Measurements from ENCODE around the gene LDLRAD3. TPM values are rescaled to one million over a fixed set of nuclear protein-coding genes. Genes with fewer than 3 reads are reported as not detected.

LDLRAD3 gene
- polyA plus RNA-seq, 1 of the 3 experiments (the other 2 are of a cell fraction) = 10.6 TPM

DNA sequence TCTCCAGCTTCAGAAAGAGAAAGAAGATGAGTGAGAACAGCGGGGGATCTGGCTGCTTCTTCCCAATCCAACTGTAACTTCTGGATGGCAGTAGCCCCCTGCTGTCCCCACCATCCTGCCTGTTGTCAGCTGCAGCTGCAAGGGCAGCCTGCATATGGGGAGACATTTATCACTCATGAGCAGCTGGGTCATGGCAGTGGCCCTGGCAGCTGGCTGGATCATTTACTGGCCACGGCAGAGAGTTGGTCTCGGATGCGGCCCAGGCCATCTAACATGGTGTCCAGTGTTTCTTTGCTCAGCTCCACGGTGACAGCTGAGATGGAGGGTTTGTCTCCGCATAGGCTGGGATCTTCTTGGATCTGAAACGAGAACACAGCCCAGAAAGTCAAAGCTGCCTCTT, 330.6 kb downstream of the LDLRAD3 start:
- Histone ChIP-seq H3K79me2 (ENCODE audit: insufficient read depth) (no peaks in the 10 kb centered on the region), H3K36me3 (replicated peaks in 1 of 2; ENCODE audit: control insufficient read depth in 1 of 2, insufficient read depth in 2 of 2, low read length in 1 of 2) (peaks cover 30 to 56% of the 10 kb centered on the region in 2 experiments), H3K9ac (no peak overlapping the region), H3K4me1 (ENCODE audit: control insufficient read depth in 1 of 2, insufficient read depth in 2 of 2, low read depth in 1 of 2, low read length in 1 of 2) (no peaks in the 10 kb centered on the region; a peak in 1 of 4 replicates), H3K9me3 (no peaks in the 10 kb centered on the region), H3K27me3 (ENCODE audit: insufficient read depth) (no peaks in the 10 kb centered on the region), H3K4me2 (no peak overlapping the region), H3K9me2 (no peaks in the 10 kb centered on the region), H3K4me3 (ENCODE audit: low read depth in 2 of 2, low read length in 1 of 2) (no peak overlapping the region), H3K27ac (ENCODE audit: low read depth in 2 of 2, low read length in 1 of 2) (no peak overlapping the region), H2AFZ (ENCODE audit: low read depth) (no peak overlapping the region), H4K20me1 (ENCODE audit: insufficient read depth) (no peaks in the 10 kb centered on the region), H3F3A (replicated peaks; ENCODE audit: insufficient read depth) (no peaks in the 10 kb centered on the region)
- POLR2A ChIA-PET = no interaction called here
- 97% methylated on average over 4 of the region's 7 CpGs for WGBS (ENCODE audit: low lambda C conversion rate)
- CTCF ChIA-PET = interaction anchor here (0.9 to 3.7 kb wide), 6 partner anchors 8 to 655 kb away, joined by 3 to 23 read pairs (median 4); partner anchors contain the start of gene PRR5L
- no peak for DNase-seq
- no peak for TF ChIP-seq USF2 (IDR thresholded peaks at IDR 0.05; ENCODE audit: borderline replicate concordance, low read depth, low read length)
- no peak for TF ChIP-seq CTCF (IDR thresholded peaks at IDR 0.05)
- TF ChIP-seq ELF1 (IDR thresholded peaks at IDR 0.05) = no peak
- no peak for TF ChIP-seq POLR2AphosphoS5 (IDR thresholded peaks at IDR 0.05; ENCODE audit: low read depth, low read length)
- TF ChIP-seq RCOR1 (IDR thresholded peaks at IDR 0.05; ENCODE audit: low read length) = no peak
- no peak for TF ChIP-seq FOXM1 (IDR thresholded peaks at IDR 0.05; ENCODE audit: low read depth)
- TF ChIP-seq PBX3 (IDR thresholded peaks at IDR 0.05) = no peak
- TF ChIP-seq SMC3 (IDR thresholded peaks at IDR 0.05; ENCODE audit: low read depth, low read length) = no peak
- no peak for TF ChIP-seq TAF1 (IDR thresholded peaks at IDR 0.05; ENCODE audit: borderline replicate concordance, low read depth, low read length)
- TF ChIP-seq JUND (IDR thresholded peaks at IDR 0.05) = no peak
- TF ChIP-seq MXI1 (IDR thresholded peaks at IDR 0.05; ENCODE audit: low read depth, low read length) = no peak
- no peak for TF ChIP-seq GATA2 (CRISPR knock-in tag; IDR thresholded peaks at IDR 0.05)
- no peak for TF ChIP-seq RFX5 (IDR thresholded peaks at IDR 0.05; ENCODE audit: low read length)
- TF ChIP-seq ZBTB33 (IDR thresholded peaks at IDR 0.05; ENCODE audit: borderline replicate concordance, low read depth) = no peak
- TF ChIP-seq, protein P1, sequence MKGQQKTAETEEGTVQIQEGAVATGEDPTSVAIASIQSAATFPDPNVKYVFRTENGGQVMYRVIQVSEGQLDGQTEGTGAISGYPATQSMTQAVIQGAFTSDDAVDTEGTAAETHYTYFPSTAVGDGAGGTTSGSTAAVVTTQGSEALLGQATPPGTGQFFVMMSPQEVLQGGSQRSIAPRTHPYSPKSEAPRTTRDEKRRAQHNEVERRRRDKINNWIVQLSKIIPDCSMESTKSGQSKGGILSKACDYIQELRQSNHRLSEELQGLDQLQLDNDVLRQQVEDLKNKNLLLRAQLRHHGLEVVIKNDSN (IDR thresholded peaks at IDR 0.05; ENCODE audit: borderline replicate concordance, low read depth) = no peak

Data from SK-N-SH (cell line).